K562 (cell line): Measurements from ENCODE around the gene E2F2. TPM values are rescaled to one million over a fixed set of nuclear protein-coding genes. Genes with fewer than 3 reads are reported as not detected.

ENCODE experiments used
- ESRRA ChIP-seq: fragments of 450-650 bp; IDR thresholded peaks from 2 replicates; pipeline ENCODE4 v1.6.1; 2014; ENCODE audit warnings: low read depth, mild to moderate bottlenecking, moderate library complexity, borderline replicate concordance
- MEIS2 ChIP-seq: fragments of 450-650 bp; IDR thresholded peaks from 2 replicates; pipeline ENCODE4 v1.6.1; 2014; ENCODE audit warnings: mild to moderate bottlenecking; ENCODE audit not compliant: partially characterized antibody
- NFYB ChIP-seq: IDR thresholded peaks from 2 replicates; pipeline ENCODE4 v1.6.1; 2011; ENCODE audit warnings: mild to moderate bottlenecking, moderate library complexity; ENCODE audit not compliant: insufficient read length; ENCODE audit errors: extremely low read depth
- PBX2 ChIP-seq, 2 experiments: IDR thresholded peaks in 1 of 2; conservative IDR thresholded peaks in 1 of 2; 2 replicates each; pipeline ENCODE4 v1.6.1; 2016; ENCODE audit warnings: low read depth in 2 of 2, mild to moderate bottlenecking in 1 of 2, missing compliant biosample characterization in 1 of 2, missing genetic modification characterization in 1 of 2, moderate library complexity in 1 of 2
- RREB1 ChIP-seq: fragments of 250-450 bp; sonication (Bioruptor Pico); IDR thresholded peaks from 2 replicates; pipeline ENCODE4 v1.4.0; 2020
- XRCC4 ChIP-seq: IDR thresholded peaks from one replicate; pipeline ENCODE4 v1.6.1; 2011; ENCODE audit not compliant: insufficient read depth, insufficient read length; ENCODE audit errors: extremely low read depth
- ZNF124 ChIP-seq: sonication (generic); formaldehyde crosslinking; IDR thresholded peaks from 2 replicates; pipeline ENCODE4 v1.8.1; 2022; ENCODE audit warnings: missing genetic modification reagents
- ZNF134 ChIP-seq: fragments of 250-450 bp; sonication (Bioruptor Pico); conservative IDR thresholded peaks from 2 replicates; pipeline ENCODE4 v1.4.0; 2020
- ZNF263 ChIP-seq: sonication (generic); formaldehyde crosslinking; IDR thresholded peaks from 2 replicates; pipeline ENCODE4 v1.8.0; 2022; ENCODE audit warnings: mild to moderate bottlenecking, missing genetic modification reagents, borderline replicate concordance
- ZNF586 ChIP-seq: fragments of 450-650 bp; formaldehyde crosslinking; conservative IDR thresholded peaks from 2 replicates; pipeline ENCODE4 v1.4.0; 2020; ENCODE audit warnings: mild to moderate bottlenecking, moderate library complexity
- ZNF592 ChIP-seq: fragments of 450-650 bp; IDR thresholded peaks from 2 replicates; pipeline ENCODE4 v1.6.1; 2017; ENCODE audit warnings: antibody characterized with exemption, mild to moderate bottlenecking
- polyA plus RNA-seq, 8 experiments: library from polyadenylated mRNA; depleted of rRNA in 4 of 8; stranded (reverse) in 5 of 8; unstranded in 3 of 8; fragments of >200 nt; fragmentation: Nextera tagmentation in 2 of 8; fragmentation: Illumina TruSeq in 1 of 8; extraction: Ambion mirVana in 2 of 8; extraction: Trizol in 1 of 8; gene quantifications; 2 replicates each; pipeline versions ENCODE4 v1.2.1 to v1.2.3, GENCODE V29; 2011 to 2014; ENCODE audit warnings: inconsistent platforms in 1 of 8, missing spikeins in 1 of 8
- total RNA-seq, 7 experiments: library from RNA; depleted of rRNA in 6 of 7; stranded (reverse); fragments of >200 nt in 6 of 7; fragmentation: Illumina TruSeq in 2 of 7; extraction: Trizol in 2 of 7; gene quantifications; 2 replicates each; pipeline versions ENCODE4 v1.2.1 to v1.2.3, GENCODE V29; 2011 to 2021; ENCODE audit warnings: low replicate concordance in 1 of 7

E2F2 gene
- total and polyA plus RNA-seq, 9 of the 15 experiments (the other 6 are each of a cell fraction or from before 2014, with no cell fraction given): 3.1 to 25.3 (median 11.4) TPM

- TF ChIP-seq PBX2 (CRISPR knock-in tag; IDR thresholded peaks at IDR 0.05; ENCODE audit: low read depth) (no peak), PBX2 (tag; conservative IDR thresholded peaks at IDR 0.05; ENCODE audit: low read depth) (peak; percentile 63), RREB1 (CRISPR knock-in tag) (no peak), MEIS2 (peak; percentile 43), ESRRA (peak; percentile 68), ZNF134 (CRISPR knock-in tag) (no peak), ZNF124 (CRISPR knock-in tag) (no peak), NFYB (no peak), XRCC4 (no peak), ZNF592 (peak; percentile 46; the same call in 1 of the 2 replicates), ZNF586 (CRISPR knock-in tag) (no peak), ZNF263 (0 out of 2 replicates have a peak, but pooled peaks have one; percentile 23)
These were observed 25.1 kb upstream of the E2F2 start (continued) for GRCh38 chr1:23555986-23556634.
